DMS 273 (cell line): ENCODE results near the gene NPTN.
A peak's percentile ranks its signal among the peaks of the same experiment; 100 is the strongest.
"Not testable (repeated sequence)": the region's sequence is repeated elsewhere in the genome, so short reads cannot be mapped to it uniquely, and the experiment has no call there.

Experiments
- DNase-seq: peaks from one replicate; lab custom pipeline; 2025; ENCODE audit not compliant: unreplicated experiment; lab: John Stamatoyannopoulos, UW

The NPTN gene

GRCh38 chr15:73601451-73602445 lies 31.4 kb downstream of the NPTN start:
- DNase-seq: peak; percentile 80

GRCh38 chr15:73600413-73601335 lies 32.5 kb downstream of the NPTN start:
- DNase-seq: no peak

- no peak for DNase-seq
Observed at GRCh38 chr15:73599934-73600333, 33.3 kb downstream of the NPTN start.

- no peak for DNase-seq
Observed at GRCh38 chr15:73598530-73599160, 34.5 kb downstream of the NPTN start.

DNA sequence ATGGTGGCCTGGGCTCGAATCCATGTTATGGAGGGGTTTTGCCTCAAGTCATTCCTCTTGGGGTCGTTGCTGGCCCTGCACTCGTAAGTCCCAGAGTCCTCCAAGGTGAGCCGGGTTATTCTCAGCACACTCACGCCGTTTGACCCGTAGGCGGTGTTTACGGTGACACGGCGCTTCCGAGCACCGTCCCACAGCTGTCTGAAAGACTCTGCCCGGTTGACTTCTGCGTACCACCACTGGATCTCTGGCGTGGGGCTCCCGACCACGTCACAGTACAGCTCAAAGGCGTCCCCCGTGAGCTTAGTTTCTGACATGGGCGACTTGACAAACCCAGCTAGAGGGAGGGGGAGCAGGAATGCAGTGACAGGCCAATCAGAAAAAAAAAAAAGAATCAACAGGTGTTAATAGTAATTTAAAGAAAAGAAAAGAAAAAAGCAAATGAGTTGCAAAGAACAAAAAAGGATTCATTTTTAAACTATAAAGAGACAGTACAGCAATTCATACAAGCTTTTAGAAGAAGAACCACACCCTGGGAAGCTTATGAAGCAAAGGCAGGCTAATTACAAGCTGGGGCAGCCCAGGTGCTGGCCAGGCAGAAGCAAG lies 36.1 kb downstream of the NPTN start:
- DNase-seq: no peak

DNA sequence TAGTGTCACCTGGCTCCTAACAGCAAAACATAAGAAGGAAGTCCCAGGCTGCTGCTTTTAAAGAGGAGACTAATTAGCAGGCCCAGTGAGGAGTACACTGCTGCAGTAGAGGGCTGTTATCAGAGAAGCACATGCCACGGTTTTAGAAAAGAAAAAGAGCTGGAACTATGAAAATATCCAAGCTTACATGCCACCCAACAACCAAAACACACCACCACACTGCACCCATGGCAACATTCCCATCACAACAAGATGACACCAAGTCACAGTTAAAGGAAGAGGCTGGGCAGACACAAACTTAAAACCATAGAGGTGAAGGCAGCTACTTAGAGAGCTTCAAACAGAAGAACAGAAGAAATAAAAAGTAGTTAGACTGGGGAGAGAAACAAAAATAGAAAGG lies 37.0 kb downstream of the NPTN start:
- DNase-seq: no peak

DNA sequence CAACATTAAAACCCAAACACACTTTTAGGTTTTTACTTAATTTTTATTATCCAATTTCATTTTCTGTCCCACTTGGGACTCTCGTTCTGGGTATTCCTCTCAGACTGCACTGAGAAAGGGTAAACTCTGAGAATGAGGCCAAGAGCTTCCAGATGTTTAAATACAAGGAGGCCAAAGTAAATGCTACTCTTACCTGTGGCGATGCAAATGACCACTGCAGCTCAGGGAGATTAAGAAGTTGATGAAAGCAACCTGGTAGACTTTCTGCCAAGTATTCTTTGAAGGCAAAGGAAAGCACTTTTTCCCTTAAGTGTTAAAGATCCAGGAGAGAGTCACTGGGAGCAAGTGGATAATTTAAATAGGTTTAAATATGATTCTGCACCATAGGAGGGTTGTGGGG lies 39.1 kb downstream of the NPTN start:
- DNase-seq: no peak

DNA sequence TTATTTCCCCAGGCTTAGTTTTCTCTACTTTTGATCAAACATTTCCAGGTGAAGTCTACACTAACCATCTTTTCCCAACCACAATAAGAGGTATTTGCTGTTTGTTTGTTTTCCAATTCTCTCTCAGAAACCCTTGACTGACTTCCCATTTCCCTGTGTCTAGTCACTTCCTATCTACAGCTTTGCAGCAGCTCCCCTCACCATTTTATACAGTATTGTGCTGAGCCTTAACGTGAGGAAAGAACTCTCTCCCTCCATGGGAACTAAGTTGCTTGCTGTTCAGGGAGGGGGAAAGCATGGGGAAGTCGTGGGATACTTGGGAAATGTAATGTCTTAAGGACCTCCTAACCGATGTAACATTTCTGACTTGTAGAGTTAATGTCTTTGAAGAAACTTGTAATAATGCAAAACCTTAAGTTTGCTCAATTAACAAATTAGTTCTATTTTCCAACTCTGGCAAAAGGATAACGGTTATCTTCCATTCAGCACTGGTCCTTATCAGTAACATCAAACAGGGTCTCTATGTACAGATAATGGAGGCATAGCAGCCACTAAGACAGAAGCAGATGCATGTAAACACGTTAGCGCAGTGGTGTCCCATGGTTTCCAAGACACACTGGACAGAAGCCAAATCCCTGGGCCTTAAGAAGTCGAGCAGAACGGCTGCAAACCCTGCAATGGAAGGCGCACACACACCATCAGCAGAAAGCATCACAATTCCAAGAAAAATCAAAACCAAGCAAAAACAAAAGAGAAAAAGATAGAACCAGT lies 39.7 kb downstream of the NPTN start:
- DNase-seq: peak; percentile 6

DNA sequence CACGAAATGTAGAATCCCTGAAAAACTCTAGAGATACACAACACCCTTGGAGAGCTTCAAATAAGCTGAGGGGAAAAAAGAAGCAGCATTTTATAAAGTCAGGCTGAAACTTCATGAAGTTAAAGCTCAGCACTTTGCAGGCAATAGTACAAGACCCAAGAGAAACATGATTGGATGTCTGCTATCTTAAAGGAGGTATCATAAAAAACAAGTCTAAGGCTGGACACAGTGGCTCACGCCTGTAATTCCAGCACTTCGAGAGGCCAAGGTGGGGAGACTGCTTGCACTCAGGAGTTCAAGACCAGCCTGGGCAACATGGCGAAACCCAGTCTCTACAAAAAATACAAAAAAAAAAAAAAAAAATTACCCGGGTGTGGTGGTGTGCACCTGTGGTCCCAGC lies 42.9 kb downstream of the NPTN start:
- DNase-seq: no peak

DNA sequence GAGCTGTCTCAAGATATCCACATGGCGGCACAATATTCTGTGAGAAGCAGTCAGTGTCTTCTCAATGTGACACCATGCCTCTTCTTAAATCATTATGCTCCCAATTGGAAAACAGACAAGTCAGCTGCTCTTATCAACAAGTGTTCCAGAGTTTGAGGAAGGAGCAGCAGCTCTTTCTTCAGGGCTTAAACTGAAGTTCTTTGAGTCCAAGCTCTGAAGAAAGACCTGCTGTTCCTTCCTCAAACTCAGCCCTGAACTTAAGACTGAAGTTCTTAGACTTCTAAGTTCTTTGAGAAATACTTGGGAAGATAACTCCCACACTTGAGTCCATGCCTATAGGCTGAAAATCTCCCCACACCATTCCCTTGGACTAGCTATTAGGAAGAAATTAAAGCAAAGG lies 43.4 kb downstream of the NPTN start:
- DNase-seq: no peak

- DNase-seq: no peak
Observed at GRCh38 chr15:73585871-73586654, 47.1 kb downstream of the NPTN start.

GRCh38 chr15:73584699-73585420 lies 48.3 kb downstream of the NPTN start:
- DNase-seq: no peak

DNA sequence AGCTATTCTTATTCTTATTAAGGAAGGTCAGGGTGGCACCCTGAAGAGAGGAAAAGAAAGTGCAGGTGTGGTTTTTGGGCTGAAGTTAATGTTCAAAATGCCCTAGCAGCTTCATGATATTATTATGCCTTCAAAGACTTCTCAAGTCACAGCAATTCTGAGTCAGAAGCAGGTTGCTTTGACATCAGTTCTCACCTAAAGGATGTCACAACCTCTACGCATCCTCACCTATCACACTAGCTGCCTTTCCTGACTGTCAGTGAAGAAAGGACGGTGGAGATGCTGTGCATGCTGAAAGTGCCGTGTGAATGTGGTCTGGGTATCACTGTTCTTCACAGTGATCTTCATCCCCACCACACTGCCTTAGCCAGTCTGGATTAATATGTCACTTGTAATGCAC lies 49.6 kb downstream of the NPTN start:
- no peak for DNase-seq

GRCh38 chr15:73582851-73583379 lies 50.3 kb downstream of the NPTN start:
- no peak for DNase-seq

DNA sequence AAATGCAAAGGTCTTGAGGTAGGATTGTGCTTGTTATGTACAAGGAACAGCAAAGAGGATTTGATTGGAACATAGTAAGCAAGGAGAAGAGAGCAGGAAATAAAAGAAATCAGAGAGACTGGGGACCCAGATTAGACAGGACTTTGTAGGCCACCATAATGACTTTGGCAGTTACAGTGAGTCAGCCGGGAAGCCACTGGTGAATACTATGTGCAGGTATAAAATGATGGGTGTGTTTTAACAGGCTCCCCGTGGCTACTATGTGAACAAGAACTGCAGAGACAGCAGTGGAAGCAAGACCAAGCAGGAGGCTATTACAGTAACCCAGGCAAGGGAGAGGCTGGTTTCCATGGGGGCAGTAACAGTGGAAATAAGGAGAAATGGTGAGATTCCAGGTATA lies 55.2 kb downstream of the NPTN start:
- DNase-seq: no peak

DNA sequence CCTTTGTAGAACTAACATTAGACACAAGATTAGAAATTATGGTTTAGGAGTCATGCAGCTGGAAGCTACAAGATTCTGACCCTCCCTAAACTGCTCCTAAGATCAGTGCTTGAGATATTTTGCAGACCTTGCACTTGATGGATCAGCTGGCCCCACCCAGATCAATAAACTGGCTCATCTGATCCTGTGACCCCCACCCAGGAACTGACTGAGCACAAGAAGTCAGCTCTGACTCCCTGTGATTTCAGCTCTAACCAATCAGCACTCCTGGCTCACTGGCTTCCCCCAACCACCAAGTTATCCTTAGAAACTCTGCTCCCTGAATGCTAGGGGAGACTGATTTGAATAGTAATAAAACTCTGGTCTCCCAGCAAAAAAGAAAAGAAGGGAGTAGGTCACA lies 55.6 kb downstream of the NPTN start:
- DNase-seq: not testable (repeated sequence)

DNA sequence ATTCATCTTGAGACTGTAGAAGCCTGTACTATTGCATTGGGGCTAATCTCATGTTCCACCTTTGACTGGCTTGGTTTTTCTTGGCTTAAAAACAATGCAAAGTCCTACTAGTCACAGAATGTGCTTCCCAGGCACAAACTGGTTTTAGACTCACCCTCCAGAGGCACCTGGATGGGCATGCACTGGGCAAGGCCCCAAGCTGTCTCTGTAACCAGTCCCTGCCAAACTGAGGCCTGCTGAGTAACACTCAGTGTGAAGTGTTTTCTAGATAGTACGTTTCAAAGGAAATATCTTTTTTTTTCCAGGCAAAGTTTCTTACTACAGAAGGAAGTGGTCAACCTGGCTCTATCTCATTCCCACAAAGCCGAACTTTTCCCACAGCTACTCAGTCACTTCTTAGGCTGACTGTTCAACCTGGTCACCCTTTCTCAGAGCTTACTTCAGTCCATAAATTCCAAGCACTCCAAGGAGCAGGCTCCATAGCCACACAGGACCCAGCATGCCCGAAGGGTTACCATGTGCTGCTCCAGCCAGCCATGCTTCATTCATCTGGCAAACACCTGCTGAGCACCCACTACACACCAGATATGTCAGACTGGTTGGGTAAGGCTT lies 57.4 kb downstream of the NPTN start:
- no peak for DNase-seq

DNA sequence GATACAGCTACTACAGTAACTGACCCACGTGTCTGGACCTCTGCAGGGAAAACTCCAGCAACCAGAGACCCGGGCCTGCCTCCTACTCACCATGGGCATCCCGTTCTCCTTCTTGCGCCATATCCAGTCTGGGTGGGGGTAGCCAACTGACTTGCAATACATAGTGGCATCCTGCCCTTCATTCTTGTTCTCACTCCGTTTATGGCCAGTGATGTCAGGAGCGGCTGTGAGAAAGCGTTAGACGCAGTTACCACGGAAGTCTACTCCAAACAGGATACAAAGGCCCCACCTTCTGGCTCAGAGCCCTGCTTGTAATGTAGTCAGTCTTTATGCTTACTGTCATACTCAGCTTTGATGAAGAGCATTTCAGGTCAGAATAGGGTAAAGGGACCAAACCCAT lies 59.6 kb downstream of the NPTN start:
- no peak for DNase-seq
